Esophagus mucosa (tissue), 1 donor: ENCODE measurements around the gene GSTM3. TPM values are rescaled to one million over a fixed set of nuclear protein-coding genes. Genes with fewer than 3 reads are reported as not detected.
"Not testable (repeated sequence)": the region's sequence is repeated elsewhere in the genome, so short reads cannot be mapped to it uniquely, and the experiment has no call there.

Experiments
- ATAC-seq: fragments of 200-7000 bp; cut with Tn5 transposase; one replicate; pipeline ENCODE4 v1.9.1; 2020
- total RNA-seq: library from RNA; stranded (reverse); gene quantifications from one replicate; pipeline ENCODE4 v1.2.4, GENCODE V29; 2023
- donor health status: DM: yes; HTN: yes; CAD: no.

GSTM3 gene
- total RNA-seq, 1 donor from 2014 or later, result 19.4 TPM

DNA sequence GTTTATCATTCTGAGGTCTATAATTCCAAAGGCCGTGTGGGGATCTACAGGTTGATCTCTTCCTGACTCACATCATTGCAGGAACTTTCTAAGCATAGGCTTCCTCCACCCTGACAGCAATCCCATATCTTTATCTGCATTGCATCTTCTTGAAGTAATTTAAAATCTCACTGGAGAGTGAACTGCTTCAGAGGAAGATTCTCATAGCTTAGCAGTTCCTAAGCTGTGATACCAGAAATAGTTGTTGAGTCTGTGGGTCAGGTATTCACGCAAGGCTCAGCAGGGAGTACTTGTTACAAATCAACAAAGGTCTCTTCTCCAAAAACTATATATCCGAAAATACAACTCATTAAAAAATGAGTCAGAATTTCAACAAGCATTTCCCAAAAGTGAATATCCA is 45.7 kb downstream of the GSTM3 start:
- not testable (repeated sequence) for ATAC-seq

- ATAC-seq, result not testable (repeated sequence)
Observed at GRCh38 chr1:109694400-109694799, 46.4 kb downstream of the GSTM3 start.

GRCh38 chr1:109691759-109692158 is 49.1 kb downstream of the GSTM3 start:
- ATAC-seq, result no peak

- no peak for ATAC-seq
Observed at GRCh38 chr1:109689844-109690405, 50.9 kb downstream of the GSTM3 start.

DNA sequence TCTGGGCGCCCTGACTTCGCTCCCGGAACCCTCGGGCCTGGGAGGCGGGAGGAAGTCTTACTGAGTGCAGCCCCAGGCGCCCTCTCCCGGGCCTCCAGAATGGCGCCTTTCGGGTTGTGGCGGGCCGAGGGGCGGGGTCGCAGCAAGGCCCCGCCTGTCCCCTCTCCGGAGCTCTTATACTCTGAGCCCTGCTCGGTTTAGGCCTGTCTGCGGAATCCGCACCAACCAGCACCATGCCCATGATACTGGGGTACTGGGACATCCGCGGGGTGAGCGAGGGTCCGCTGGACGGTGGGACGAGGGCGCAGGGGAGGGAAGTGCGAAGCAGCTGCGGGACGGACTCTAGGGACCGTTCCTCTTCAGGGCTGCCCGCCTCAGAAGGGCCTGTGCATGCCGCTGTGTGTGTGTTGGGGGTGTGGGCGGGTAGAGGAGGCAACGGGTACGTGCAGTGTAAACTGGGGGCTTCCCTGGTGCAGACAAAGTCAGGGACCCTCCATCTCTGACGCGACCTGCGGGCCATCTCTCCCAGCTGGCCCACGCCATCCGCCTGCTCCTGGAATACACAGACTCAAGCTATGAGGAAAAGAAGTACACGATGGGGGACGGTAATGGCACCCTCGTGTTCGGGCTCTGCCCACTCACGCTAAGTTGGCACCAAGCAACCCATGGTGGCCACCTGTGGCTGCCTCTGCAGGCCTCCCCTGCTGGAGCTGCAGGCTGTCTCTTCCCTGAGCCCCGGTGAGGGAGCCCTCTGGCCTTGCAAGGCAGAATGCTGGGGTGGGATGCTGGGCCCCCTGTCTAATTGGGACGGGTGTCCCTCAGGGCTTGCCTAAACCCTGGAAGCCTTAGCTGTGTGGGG is 53.0 kb downstream of the GSTM3 start, which contains the start of gene GSTM1:
Gene GSTM1, plus strand, starts transcription at position 177 of the 859 bp plus-strand sequence. Its CDS starts 57 bp downstream, at position 234.
- ATAC-seq, result no peak

DNA sequence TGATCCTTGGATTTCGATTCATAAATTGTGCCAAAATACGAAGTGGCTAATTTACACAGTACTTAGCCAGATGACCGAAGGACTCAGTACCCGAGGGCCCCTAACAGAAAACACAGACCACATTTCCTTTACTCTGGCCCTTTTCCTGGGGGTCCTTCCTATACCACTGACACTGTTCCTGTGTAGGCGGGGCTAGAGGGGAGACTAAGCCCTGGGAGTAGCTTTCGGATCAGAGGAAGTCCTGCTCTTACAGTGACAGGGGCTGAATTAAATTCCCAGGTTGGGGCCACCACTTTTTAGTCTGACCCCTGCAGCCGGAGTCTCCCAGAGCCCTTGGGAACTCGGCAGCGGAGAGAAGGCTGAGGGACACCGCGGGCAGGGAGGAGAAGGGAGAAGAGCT is 53.7 kb downstream of the GSTM3 start:
- not testable (repeated sequence) for ATAC-seq

DNA sequence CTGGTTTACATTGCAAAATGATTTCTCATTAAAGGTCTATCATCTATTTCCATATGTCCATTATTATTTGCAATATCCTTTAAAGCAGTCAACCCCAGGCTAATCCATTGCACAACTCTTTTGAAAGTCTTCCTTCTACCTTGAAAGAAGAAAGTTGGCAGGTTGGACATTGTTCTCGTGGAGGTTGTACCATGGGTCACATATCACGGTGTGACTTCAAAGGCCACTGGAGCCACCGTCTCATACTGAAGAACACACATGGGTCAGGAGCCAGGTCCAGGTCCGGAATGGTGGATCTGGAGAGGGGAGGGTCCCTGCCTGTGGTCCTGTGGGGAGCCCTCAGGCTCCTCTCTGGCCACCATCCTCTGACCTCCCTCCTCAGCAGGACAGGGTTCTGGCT is 54.9 kb downstream of the GSTM3 start:
- ATAC-seq, result not testable (repeated sequence)

DNA sequence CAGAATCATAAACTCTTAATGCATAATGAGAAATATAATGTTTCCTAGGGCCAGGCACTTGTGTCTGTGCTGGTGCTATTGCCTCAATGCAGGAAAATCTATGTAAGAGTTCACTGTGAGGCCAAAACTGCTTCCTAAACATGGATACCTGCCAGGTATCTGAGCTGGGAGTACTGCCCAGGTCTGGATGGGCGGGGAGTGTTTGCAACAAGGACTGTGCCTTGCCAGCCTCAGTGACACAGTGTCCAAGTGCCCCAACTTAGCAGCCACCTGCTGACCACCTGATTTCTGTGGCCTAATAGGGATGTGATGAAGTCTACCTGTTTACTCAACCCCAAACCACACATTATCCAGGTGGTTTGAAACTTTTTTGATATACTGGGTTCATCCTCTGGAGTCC is 55.4 kb downstream of the GSTM3 start:
- not testable (repeated sequence) for ATAC-seq

GRCh38 chr1:109684777-109685176 is 56.1 kb downstream of the GSTM3 start:
- not testable (repeated sequence) for ATAC-seq

Other genes starting within 250 kb of the GSTM3 start
- gene CYB561D1, start 246.9 kb downstream of the GSTM3 start, total RNA-seq, result 7.2 TPM
- gene AMIGO1, start 231.3 kb downstream of the GSTM3 start, total RNA-seq, result 1.2 TPM
- gene GPR61, start 201.2 kb downstream of the GSTM3 start, total RNA-seq, result not detected
- 10.5 TPM for gene GNAI3, start 192.4 kb downstream of the GSTM3 start, total RNA-seq
- gene GNAT2, start 121.4 kb downstream of the GSTM3 start, total RNA-seq, result not detected
- gene AMPD2, start 121.2 kb downstream of the GSTM3 start, total RNA-seq, result 16.5 TPM
- gene GSTM4, start 84.9 kb downstream of the GSTM3 start, total RNA-seq, result 27.3 TPM
- 17.7 TPM for gene GSTM2, start 73.0 kb downstream of the GSTM3 start, total RNA-seq
- not detected for gene GSTM1, start 53.2 kb downstream of the GSTM3 start, total RNA-seq
- gene GSTM5, start 28.8 kb downstream of the GSTM3 start, total RNA-seq, result 0.36 TPM
- gene EPS8L3, start 22.9 kb upstream of the GSTM3 start, total RNA-seq, result not detected
- 4.6 TPM for gene CSF1, start 169.8 kb upstream of the GSTM3 start, total RNA-seq
- 54.7 TPM for gene AHCYL1, start 243.7 kb upstream of the GSTM3 start, total RNA-seq